Thyroid gland (tissue), 4 donors: ENCODE data around the gene SPCS1. TPM values are rescaled to one million over a fixed set of nuclear protein-coding genes. Genes with fewer than 3 reads are reported as not detected.

ENCODE experiments used
- DNase-seq, 2 donors: peaks; one replicate each; pipeline ENCODE4 v3.0.0-alpha.2; 2019
- H3K27ac ChIP-seq, 3 donors: fragments of 200-600 bp; sonication (generic); 1 replicate in 2 of 3; 2 replicates in 1 of 3; pipeline ENCODE4 v1.5.1; 2016 to 2019; ENCODE audit warnings: mild to moderate bottlenecking in 1 of 3, moderate library complexity in 1 of 3
- H3K27me3 ChIP-seq: fragments of 200-600 bp; sonication (generic); one replicate; pipeline ENCODE4 v1.5.1; 2019
- H3K36me3 ChIP-seq, 2 donors: fragments of 200-600 bp; sonication (generic); one replicate each; pipeline ENCODE4 v1.5.1; 2016 to 2019
- H3K4me1 ChIP-seq, 2 donors: fragments of 200-600 bp; sonication (generic); one replicate each; pipeline ENCODE4 v1.5.1; 2017 to 2019
- H3K4me3 ChIP-seq, 3 donors: fragments of 200-600 bp; sonication (generic); replicated peaks in 1 of 3; 1 replicate in 2 of 3; 2 replicates in 1 of 3; pipeline ENCODE4 v1.5.1; 2016; ENCODE audit warnings: mild to moderate bottlenecking in 1 of 3
- H3K9me3 ChIP-seq: fragments of 200-600 bp; sonication (generic); one replicate; pipeline ENCODE4 v1.5.1; 2017
- POLR2A ChIP-seq, 2 donors: fragments of 450-650 bp; IDR thresholded peaks; one replicate each; pipeline ENCODE4 v1.6.1; 2017; ENCODE audit warnings: antibody characterized with exemption in 2 of 2, mild to moderate bottlenecking in 2 of 2, moderate library complexity in 1 of 2
- WGBS, 2 donors: methylation state at CpG; one replicate each; pipeline ENCODE4 v1.1.5; 2017; 5-methylcytosine and 5-hydroxymethylcytosine counted together
- intact Hi-C: fragments of 100-400 bp; cut with DNase I; formaldehyde crosslinking; loops from one replicate; pipeline ENCODE4 v1.15.1; 2023
- total RNA-seq, 4 donors: library from RNA; depleted of rRNA; stranded (reverse); fragments of >200 nt; gene quantifications; one replicate each; pipeline ENCODE4 v1.2.3, GENCODE V29; 2016
- TF ChIP-seq, protein P1 (sequence below), 6 experiments: fragments of 200-600 bp in 3 of 6; fragments of 450-650 bp in 3 of 6; sonication (generic) in 3 of 6; IDR thresholded peaks; one replicate each; pipeline ENCODE4 v1.5.1; 2016 to 2019; ENCODE audit warnings: antibody characterized with exemption in 6 of 6, mild to moderate bottlenecking in 2 of 6, inconsistent platforms in 1 of 6, moderate library complexity in 1 of 6

Gene SPCS1
- total RNA-seq: 100 to 1,000 TPM; 134 to 263 (median 185) TPM

DNA sequence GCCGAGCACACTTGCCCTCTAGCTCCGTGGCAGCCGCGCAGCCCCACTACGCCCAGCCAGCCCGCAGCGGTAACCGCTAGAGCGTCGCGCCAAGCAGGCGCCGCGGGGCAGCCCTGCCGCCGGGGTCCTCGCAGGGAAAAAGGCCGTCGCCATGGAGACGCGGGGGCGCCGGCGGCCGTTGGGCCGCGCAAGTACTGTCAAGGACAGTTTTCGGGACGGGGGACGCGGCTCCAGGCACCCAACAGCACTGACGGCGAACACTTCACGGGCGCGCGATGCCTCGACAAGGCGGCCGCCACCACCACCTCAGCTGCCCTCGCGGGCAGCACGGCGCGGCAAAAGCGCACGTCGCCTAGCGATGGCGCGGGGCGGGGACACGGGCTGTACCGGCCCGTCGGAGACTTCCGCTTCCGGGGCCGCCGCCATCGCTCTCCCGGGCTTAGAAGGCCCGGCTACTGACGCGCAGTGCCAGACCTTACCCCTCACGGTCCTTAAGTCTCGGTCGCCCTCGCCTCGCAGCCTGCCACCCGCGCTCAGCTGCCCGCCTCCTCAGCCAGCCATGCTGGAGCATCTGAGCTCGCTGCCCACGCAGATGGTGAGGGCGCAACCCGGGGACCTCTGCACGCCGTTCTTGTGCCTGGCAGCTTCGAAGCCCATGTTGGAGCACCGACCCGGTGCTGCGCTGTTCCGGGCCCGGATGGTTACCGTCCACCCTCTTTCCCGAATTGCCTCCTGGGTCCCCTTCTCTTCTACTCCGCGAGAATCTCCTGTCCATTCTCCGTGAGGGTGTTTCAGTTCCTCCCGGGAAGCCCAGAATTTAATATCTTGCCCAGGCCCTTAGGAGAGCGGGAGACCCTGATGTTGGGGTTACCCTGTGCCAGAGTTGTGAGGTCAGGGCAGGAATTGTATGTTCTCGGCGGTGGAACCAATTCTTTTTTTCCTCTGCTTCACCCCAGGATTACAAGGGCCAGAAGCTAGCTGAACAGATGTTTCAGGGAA is at the start of gene SPCS1, which contains the start of gene GLT8D1:
Gene SPCS1 (plus strand): TSS at position 419 of the 999 bp plus-strand sequence. CDS start 141 bp downstream, at position 560.
Gene GLT8D1 (minus strand): TSS at position 104 of the 999 bp plus-strand sequence. CDS start 5,331 bp downstream, outside the sequence.
- peak within 1 kb of the TSS; percentile 63 to 97 (median 88) for H3K4me3 ChIP-seq
- peaks cover 16 to 37% of the 10 kb centered on the region in 2 donors for H3K4me1 ChIP-seq
- intact Hi-C loops: no loop called here
- TF ChIP-seq POLR2A (IDR thresholded peaks at IDR 0.05): peak; percentile 22 to 80
- TF ChIP-seq, protein P1, sequence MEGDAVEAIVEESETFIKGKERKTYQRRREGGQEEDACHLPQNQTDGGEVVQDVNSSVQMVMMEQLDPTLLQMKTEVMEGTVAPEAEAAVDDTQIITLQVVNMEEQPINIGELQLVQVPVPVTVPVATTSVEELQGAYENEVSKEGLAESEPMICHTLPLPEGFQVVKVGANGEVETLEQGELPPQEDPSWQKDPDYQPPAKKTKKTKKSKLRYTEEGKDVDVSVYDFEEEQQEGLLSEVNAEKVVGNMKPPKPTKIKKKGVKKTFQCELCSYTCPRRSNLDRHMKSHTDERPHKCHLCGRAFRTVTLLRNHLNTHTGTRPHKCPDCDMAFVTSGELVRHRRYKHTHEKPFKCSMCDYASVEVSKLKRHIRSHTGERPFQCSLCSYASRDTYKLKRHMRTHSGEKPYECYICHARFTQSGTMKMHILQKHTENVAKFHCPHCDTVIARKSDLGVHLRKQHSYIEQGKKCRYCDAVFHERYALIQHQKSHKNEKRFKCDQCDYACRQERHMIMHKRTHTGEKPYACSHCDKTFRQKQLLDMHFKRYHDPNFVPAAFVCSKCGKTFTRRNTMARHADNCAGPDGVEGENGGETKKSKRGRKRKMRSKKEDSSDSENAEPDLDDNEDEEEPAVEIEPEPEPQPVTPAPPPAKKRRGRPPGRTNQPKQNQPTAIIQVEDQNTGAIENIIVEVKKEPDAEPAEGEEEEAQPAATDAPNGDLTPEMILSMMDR (IDR thresholded peaks at IDR 0.05): no peak
- peak; percentile 87 for DNase-seq
- H3K36me3 ChIP-seq: peaks cover 0 to 4% of the 10 kb centered on the region in 2 donors
- 0 to 1% methylated on average over 13 to 51 of the region's 94 CpGs for WGBS, 2 donors
- H3K9me3 ChIP-seq: no peaks in the 10 kb centered on the region
- no peaks in the 10 kb centered on the region for H3K27me3 ChIP-seq
- H3K27ac ChIP-seq: peak within 1 kb of the TSS; percentile 80 to 90 (median 81)

DNA sequence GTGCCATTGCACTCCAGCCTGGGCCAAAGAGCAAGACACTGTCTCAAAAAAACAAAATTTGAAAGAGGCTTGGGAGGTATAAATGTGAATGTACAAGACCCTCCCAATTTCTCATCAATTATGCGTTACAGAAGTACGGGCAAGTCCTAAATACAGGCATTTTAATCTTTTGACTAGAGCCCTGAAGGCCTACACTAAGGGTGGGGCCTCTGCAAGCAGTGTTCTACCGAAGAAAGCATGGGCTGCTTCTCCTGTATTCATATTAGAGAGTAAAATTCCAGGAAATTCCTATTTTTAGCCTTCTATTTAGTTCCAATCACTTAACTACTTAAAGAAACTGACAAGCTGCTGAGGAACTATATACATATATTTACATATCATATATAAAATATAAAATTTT is 45.9 kb upstream of the SPCS1 start:
- intact Hi-C loops: no loop called here
- Histone ChIP-seq H3K4me3 (no peak overlapping the region), H3K27me3 (no peaks in the 10 kb centered on the region), H3K4me1 (no peaks in the 10 kb centered on the region), H3K9me3 (no peaks in the 10 kb centered on the region), H3K27ac (no peak overlapping the region), H3K36me3 (peaks cover 41 to 58% of the 10 kb centered on the region in 2 donors)
- TF ChIP-seq, protein P1 (IDR thresholded peaks at IDR 0.05): no peak
- TF ChIP-seq POLR2A (IDR thresholded peaks at IDR 0.05): no peak
- WGBS, 2 donors: 79 to 90% methylated on average over 3 of the region's 3 CpGs
- no peak for DNase-seq

DNA sequence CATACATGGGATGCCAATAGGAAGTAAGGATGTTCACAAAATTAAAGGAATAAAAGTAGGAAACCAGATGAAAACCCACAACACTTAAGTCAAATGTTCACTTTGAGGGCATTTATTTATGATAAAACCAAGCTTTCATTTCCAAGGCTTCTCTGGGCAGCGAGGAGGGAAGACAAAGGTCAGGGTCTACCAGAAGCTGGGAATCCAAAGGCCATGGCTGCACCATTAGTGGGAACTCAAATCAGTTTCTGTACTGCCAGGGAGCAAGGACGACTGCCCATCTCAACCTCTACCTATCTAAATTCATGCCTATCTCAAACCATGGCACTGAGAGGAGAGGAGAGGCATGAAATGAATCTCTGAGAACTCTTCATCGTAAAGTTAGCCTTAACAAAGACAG is 42.8 kb upstream of the SPCS1 start:
- Histone ChIP-seq H3K9me3 (no peaks in the 10 kb centered on the region), H3K27ac (no peak overlapping the region), H3K4me1 (no peaks in the 10 kb centered on the region), H3K4me3 (no peak overlapping the region), H3K27me3 (no peaks in the 10 kb centered on the region), H3K36me3 (peaks cover 20 to 41% of the 10 kb centered on the region in 2 donors)
- TF ChIP-seq, protein P1 (IDR thresholded peaks at IDR 0.05): no peak
- no peak for TF ChIP-seq POLR2A (IDR thresholded peaks at IDR 0.05)
- no peak for DNase-seq
- intact Hi-C loops: no loop called here
- WGBS, 2 donors: 93 to 95% methylated on average over 3 of the region's 3 CpGs

DNA sequence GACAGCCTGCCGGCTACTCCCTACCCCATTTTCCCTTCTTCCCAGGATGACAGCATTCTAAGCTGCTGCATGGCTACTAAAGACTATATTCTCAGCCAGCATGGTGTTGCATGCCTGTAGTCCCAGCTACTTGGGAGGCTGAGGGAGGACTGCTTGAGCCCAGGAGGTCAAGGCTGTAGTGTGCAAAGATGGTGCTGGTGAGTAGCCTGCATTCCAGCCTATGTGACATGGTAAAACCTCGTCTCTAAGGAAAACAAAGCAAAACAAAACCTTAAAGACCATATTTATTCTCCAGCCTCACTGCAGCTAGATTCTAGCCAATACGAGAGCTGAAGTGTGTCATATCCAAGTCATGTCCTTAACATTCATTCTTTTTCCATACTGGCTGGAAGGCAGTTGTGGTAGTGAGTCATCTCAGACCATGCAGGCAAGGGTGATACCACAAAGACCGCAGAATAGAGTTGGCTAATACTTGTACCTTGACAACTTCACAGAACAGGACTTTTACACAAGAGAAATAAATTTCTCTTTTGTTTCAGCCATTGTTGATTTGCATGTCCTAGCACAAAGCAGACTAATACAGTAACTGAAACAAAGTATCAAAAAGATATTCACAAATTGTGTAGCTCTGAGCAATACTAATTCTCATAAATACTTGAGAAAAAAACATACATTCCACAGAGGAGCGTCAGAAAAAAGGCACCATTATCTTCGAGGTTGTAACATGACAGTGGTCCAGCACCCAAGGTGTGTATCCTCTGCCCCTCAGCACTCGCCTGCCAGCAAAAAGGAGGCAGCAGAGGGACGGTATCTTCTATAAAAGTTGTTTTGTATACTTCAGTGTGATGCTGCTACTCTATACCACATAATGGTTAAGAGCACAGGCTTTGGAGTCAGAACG is 35.0 kb upstream of the SPCS1 start:
- H3K9me3 ChIP-seq: no peaks in the 10 kb centered on the region
- no peaks in the 10 kb centered on the region for H3K27me3 ChIP-seq
- H3K4me1 ChIP-seq: peaks cover 0 to 7% of the 10 kb centered on the region in 2 donors
- peaks cover 15 to 25% of the 10 kb centered on the region in 2 donors for H3K36me3 ChIP-seq
- no peak overlapping the region for H3K4me3 ChIP-seq
- TF ChIP-seq POLR2A (IDR thresholded peaks at IDR 0.05): no peak
- TF ChIP-seq, protein P1 (IDR thresholded peaks at IDR 0.05): no peak
- 79 to 88% methylated on average over 9 of the region's 9 CpGs for WGBS, 2 donors
- H3K27ac ChIP-seq: no peak overlapping the region
- intact Hi-C loops: no loop called here
- no peak for DNase-seq
